Vagina (tissue), 2 donors: ENCODE results near the gene VWC2L. TPM values are rescaled to one million over a fixed set of nuclear protein-coding genes. Genes with fewer than 3 reads are reported as not detected.

Experiments
- DNase-seq, 2 donors: peaks; one replicate each; pipeline ENCODE4 v3.0.0-alpha.2; 2017; ENCODE audit errors: extremely low spot score in 2 of 2
- H3K27ac ChIP-seq: fragments of 200-600 bp; sonication (generic); one replicate; pipeline ENCODE4 v1.5.1; 2019
- H3K27me3 ChIP-seq: fragments of 200-600 bp; sonication (generic); one replicate; pipeline ENCODE4 v1.5.1; 2019
- H3K36me3 ChIP-seq, 2 donors: fragments of 200-600 bp; sonication (generic); one replicate each; pipeline ENCODE4 v1.5.1; 2017 to 2019
- H3K4me1 ChIP-seq: fragments of 200-600 bp; sonication (generic); one replicate; pipeline ENCODE4 v1.5.1; 2019
- H3K4me3 ChIP-seq, 2 donors: fragments of 200-600 bp; sonication (generic); 1 replicate in 1 of 2; 2 replicates in 1 of 2; pipeline ENCODE4 v1.5.1; 2016 to 2019
- H3K9me3 ChIP-seq: fragments of 200-600 bp; sonication (generic); one replicate; pipeline ENCODE4 v1.5.1; 2019
- CTCF ChIP-seq, 3 experiments: fragments of 450-650 bp in 2 of 3; fragments of 200-600 bp in 1 of 3; sonication (generic) in 1 of 3; IDR thresholded peaks; one replicate each; pipeline ENCODE4 v1.5.1; 2017 to 2019; ENCODE audit warnings: antibody characterized with exemption in 3 of 3, mild to moderate bottlenecking in 2 of 3, moderate library complexity in 2 of 3
- POLR2A ChIP-seq, 2 donors: fragments of 450-650 bp; IDR thresholded peaks; one replicate each; pipeline ENCODE4 v1.6.1; 2017; ENCODE audit warnings: antibody characterized with exemption in 2 of 2, mild to moderate bottlenecking in 2 of 2, moderate library complexity in 2 of 2
- POLR2AphosphoS5 ChIP-seq, 2 donors: sonication (generic); formaldehyde crosslinking; IDR thresholded peaks; one replicate each; pipeline ENCODE4 v1.9.0; 2017; ENCODE audit warnings: antibody characterized with exemption in 2 of 2, mild to moderate bottlenecking in 2 of 2, low read depth in 1 of 2; ENCODE audit not compliant: insufficient read depth in 1 of 2
- intact Hi-C: fragments of 100-400 bp; cut with DNase I; formaldehyde crosslinking; loops from one replicate; pipeline ENCODE4 v1.15.1; 2023
- total RNA-seq: library from RNA; depleted of rRNA; stranded (reverse); fragments of >200 nt; gene quantifications from one replicate; pipeline ENCODE4 v1.2.3, GENCODE V29; 2016

The VWC2L gene
- total RNA-seq, 1 donor from 2014 or later: not detected

- Histone ChIP-seq H3K4me1 (no peaks in the 10 kb centered on the region), H3K36me3 (no peaks in the 10 kb centered on the region), H3K9me3 (no peaks in the 10 kb centered on the region), H3K27me3 (no peaks in the 10 kb centered on the region), H3K4me3 (no peak overlapping the region), H3K27ac (no peak overlapping the region)
- no peak for DNase-seq
- TF ChIP-seq CTCF (IDR thresholded peaks at IDR 0.05) (no peak), POLR2A (IDR thresholded peaks at IDR 0.05) (no peak), POLR2AphosphoS5 (IDR thresholded peaks at IDR 0.05; ENCODE audit: insufficient read depth in 1 of 2, low read depth in 1 of 2) (no peak)
- intact Hi-C loops: no loop called here
Observed at GRCh38 chr2:214529514-214529913, 118.7 kb downstream of the VWC2L start.

- Histone ChIP-seq H3K9me3 (no peaks in the 10 kb centered on the region), H3K27ac (no peak overlapping the region), H3K4me3 (no peak overlapping the region), H3K36me3 (no peaks in the 10 kb centered on the region), H3K27me3 (no peaks in the 10 kb centered on the region), H3K4me1 (no peaks in the 10 kb centered on the region)
- TF ChIP-seq POLR2A (IDR thresholded peaks at IDR 0.05) (no peak), POLR2AphosphoS5 (IDR thresholded peaks at IDR 0.05; ENCODE audit: insufficient read depth in 1 of 2, low read depth in 1 of 2) (no peak), CTCF (IDR thresholded peaks at IDR 0.05) (no peak)
- DNase-seq: no peak
- intact Hi-C loops: no loop called here
Observed at GRCh38 chr2:214533541-214533940, 122.7 kb downstream of the VWC2L start.

- Histone ChIP-seq H3K36me3 (no peaks in the 10 kb centered on the region), H3K9me3 (no peaks in the 10 kb centered on the region), H3K27me3 (no peaks in the 10 kb centered on the region), H3K4me1 (no peaks in the 10 kb centered on the region), H3K4me3 (no peak overlapping the region), H3K27ac (no peak overlapping the region)
- intact Hi-C loops: no loop called here
- DNase-seq: no peak
- TF ChIP-seq POLR2A (IDR thresholded peaks at IDR 0.05): no peak
- TF ChIP-seq POLR2AphosphoS5 (IDR thresholded peaks at IDR 0.05; ENCODE audit: insufficient read depth in 1 of 2, low read depth in 1 of 2): no peak
- no peak for TF ChIP-seq CTCF (IDR thresholded peaks at IDR 0.05)
Observed at GRCh38 chr2:214536625-214537024, 125.8 kb downstream of the VWC2L start.

- intact Hi-C loops: no loop called here
- H3K4me1 ChIP-seq: no peaks in the 10 kb centered on the region
- TF ChIP-seq POLR2AphosphoS5 (IDR thresholded peaks at IDR 0.05; ENCODE audit: insufficient read depth in 1 of 2, low read depth in 1 of 2) (no peak), CTCF (IDR thresholded peaks at IDR 0.05) (no peak), POLR2A (IDR thresholded peaks at IDR 0.05) (no peak)
- no peaks in the 10 kb centered on the region for H3K36me3 ChIP-seq
- no peak for DNase-seq
- no peak overlapping the region for H3K27ac ChIP-seq
- no peak overlapping the region for H3K4me3 ChIP-seq
- H3K27me3 ChIP-seq: no peaks in the 10 kb centered on the region
- no peaks in the 10 kb centered on the region for H3K9me3 ChIP-seq
Observed at GRCh38 chr2:214537929-214538328, 127.1 kb downstream of the VWC2L start.

- Histone ChIP-seq H3K27me3 (no peaks in the 10 kb centered on the region), H3K36me3 (no peaks in the 10 kb centered on the region), H3K4me1 (no peaks in the 10 kb centered on the region), H3K9me3 (no peaks in the 10 kb centered on the region), H3K27ac (no peak overlapping the region), H3K4me3 (no peak overlapping the region)
- DNase-seq: no peak
- intact Hi-C loops: no loop called here
- no peak for TF ChIP-seq POLR2A (IDR thresholded peaks at IDR 0.05)
- no peak for TF ChIP-seq POLR2AphosphoS5 (IDR thresholded peaks at IDR 0.05; ENCODE audit: insufficient read depth in 1 of 2, low read depth in 1 of 2)
- TF ChIP-seq CTCF (IDR thresholded peaks at IDR 0.05): no peak
Observed at GRCh38 chr2:214542295-214542694, 131.4 kb downstream of the VWC2L start.
